Activated effector memory CD4-positive, alpha-beta T cell treated with Interleukin-2 at 50 U/mL for 16 hours (primary cell): ENCODE data around the gene KRTAP5-10.
"Not testable (repeated sequence)": the region's sequence is repeated elsewhere in the genome, so short reads cannot be mapped to it uniquely, and the experiment has no call there.

Experiments used
- DNase-seq: peaks from one replicate; pipeline ENCODE4 v3.0.0-alpha.2; 2020

KRTAP5-10 gene, protein sequence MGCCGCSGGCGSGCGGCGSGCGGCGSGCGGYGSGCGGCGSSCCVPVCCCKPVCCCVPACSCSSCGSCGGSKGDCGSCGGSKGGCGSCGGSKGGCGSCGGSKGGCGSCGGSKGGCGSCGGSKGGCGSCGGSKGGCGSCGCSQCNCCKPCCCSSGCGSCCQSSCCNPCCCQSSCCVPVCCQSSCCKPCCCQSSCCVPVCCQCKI

DNA sequence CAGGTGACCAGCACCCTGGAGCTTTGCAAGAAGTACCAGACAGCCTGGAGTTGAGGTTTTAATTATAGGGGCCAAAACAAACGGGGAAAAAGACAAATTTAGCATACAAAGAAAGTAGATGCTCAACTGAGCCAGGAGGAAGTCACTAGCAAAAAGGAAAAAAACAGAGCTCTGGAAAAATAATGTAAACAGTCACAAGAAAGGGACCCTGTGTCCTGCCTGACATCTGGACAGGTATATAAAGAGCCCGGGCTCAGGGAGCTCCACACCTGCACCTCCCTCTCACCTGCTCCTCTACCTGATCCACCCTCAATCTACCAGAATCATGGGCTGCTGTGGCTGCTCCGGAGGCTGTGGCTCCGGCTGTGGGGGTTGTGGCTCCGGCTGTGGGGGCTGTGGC, at the start of gene KRTAP5-10:
TSS of gene KRTAP5-10 (plus strand) at position 301 of the 400 bp plus-strand sequence. CDS start at position 326, 25 bp downstream.
- no peak for DNase-seq

GRCh38 chr11:71518506-71519471, 46.6 kb upstream of the KRTAP5-10 start:
- DNase-seq: no peak

- DNase-seq: no peak
Observed at GRCh38 chr11:71519546-71519945, 45.8 kb upstream of the KRTAP5-10 start.

GRCh38 chr11:71525188-71525937, 40.0 kb upstream of the KRTAP5-10 start:
- no peak for DNase-seq

- DNase-seq: no peak
Observed at GRCh38 chr11:71525938-71526495, 39.3 kb upstream of the KRTAP5-10 start.

- DNase-seq: not testable (repeated sequence)
Observed at GRCh38 chr11:71526796-71527575, 38.4 kb upstream of the KRTAP5-10 start, which contains the start of gene KRTAP5-7. Gene KRTAP5-7, plus strand, starts transcription at chr11:71527267. Its CDS starts 34 bp downstream, at chr11:71527301.

DNA sequence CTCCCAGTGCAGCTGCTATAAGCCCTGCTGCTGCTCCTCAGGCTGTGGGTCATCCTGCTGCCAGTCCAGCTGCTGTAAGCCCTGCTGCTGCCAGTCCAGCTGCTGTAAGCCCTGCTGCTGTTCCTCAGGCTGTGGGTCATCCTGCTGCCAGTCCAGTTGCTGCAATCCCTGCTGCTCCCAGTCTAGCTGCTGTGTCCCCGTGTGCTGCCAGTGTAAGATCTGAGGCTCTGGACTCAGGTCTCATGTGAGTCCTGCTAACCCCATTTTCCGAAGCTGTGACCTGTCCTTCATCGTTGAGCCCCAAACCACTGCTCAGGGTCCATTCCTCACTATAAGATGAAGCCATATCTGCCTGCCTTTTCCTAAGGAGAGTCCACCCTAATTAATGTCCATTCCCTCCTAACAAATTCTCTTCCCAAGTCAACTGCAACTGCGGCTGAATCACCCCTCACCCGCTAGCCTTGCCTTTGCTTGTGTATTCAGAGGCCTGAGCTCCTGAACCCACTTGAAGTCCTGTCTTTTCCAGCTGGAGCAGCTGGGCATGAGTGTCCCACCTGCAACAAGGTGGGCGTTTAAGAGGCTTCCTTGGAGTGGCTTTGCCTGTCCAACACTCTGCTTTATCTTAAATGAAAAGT, 37.7 kb upstream of the KRTAP5-10 start:
- no peak for DNase-seq

DNA sequence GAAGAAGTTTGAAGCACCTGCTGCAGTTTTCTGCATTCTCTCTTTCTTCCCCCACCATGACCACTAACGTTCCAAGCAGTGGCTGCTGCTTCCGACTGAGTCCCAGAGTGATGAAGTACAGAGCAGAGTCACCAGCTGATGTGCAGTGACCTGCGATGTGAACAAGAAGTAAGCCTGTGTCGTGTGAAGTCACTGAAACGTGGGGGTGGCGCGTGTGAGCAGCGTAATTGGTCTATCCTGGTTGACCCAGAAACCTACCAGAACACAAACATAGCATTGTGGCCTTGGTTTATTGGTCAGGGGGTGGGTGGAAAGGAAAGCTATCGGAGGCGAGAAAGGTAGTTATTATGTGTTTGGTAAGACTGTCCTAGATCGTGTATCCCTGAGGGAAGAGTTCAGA, 34.8 kb upstream of the KRTAP5-10 start:
- DNase-seq: no peak

GRCh38 chr11:71532036-71532610, 33.2 kb upstream of the KRTAP5-10 start:
- no peak for DNase-seq

DNA sequence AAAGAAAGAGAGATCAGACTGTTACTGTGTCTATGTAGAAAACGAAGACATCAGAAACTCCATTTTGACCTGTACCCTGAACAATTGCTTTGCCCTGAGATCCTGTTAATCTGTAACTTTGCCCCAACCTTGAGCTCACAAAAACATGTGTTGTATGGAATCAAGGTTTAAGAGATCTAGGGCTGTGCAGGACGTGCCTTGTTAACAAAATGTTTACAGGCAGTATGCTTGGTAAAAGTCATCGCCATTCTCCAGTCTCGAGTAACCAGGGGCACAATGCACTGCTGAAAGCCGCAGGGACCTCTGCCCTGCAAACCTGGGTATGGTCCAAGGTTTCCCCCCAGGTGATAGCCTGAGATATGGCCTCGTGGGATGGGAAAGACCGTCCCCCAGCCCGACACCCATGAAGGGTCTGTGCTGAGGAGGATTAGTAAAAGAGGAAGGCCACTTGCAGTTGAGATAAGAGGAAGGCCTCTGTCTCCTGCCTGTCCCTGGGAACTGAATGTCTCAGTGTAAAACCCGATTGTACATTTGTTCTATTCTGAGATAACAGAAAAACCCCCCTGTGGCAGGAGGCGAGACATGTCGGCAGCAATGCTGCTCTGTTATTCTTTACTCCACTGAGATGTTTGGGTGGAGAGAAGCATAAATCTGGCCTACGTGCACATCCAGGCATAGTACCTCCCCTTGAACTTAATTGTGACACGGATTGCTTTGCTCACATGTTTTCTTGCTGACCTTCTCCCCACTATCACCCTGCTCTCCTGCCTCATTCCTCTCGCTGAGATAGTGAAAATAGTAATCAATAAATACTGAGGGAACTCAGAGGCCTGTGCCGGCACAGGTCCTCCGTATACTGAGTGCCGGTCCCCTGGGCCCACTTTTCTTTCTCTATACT, 30.4 kb upstream of the KRTAP5-10 start:
- DNase-seq: not testable (repeated sequence)

- DNase-seq: no peak
Observed at GRCh38 chr11:71535825-71536224, 29.5 kb upstream of the KRTAP5-10 start.

- DNase-seq: no peak
Observed at GRCh38 chr11:71537537-71537936, 27.8 kb upstream of the KRTAP5-10 start.

- DNase-seq: not testable (repeated sequence)
Observed at GRCh38 chr11:71537977-71538665, 27.2 kb upstream of the KRTAP5-10 start, which contains the start of gene KRTAP5-8. Gene KRTAP5-8, plus strand, starts transcription at chr11:71538025. Its CDS starts 31 bp downstream, at chr11:71538056.

- no peak for DNase-seq
Observed at GRCh38 chr11:71538666-71538990, 26.7 kb upstream of the KRTAP5-10 start.

GRCh38 chr11:71539017-71539416, 26.3 kb upstream of the KRTAP5-10 start:
- DNase-seq: no peak

GRCh38 chr11:71539971-71540370, 25.4 kb upstream of the KRTAP5-10 start:
- DNase-seq: not testable (repeated sequence)

DNA sequence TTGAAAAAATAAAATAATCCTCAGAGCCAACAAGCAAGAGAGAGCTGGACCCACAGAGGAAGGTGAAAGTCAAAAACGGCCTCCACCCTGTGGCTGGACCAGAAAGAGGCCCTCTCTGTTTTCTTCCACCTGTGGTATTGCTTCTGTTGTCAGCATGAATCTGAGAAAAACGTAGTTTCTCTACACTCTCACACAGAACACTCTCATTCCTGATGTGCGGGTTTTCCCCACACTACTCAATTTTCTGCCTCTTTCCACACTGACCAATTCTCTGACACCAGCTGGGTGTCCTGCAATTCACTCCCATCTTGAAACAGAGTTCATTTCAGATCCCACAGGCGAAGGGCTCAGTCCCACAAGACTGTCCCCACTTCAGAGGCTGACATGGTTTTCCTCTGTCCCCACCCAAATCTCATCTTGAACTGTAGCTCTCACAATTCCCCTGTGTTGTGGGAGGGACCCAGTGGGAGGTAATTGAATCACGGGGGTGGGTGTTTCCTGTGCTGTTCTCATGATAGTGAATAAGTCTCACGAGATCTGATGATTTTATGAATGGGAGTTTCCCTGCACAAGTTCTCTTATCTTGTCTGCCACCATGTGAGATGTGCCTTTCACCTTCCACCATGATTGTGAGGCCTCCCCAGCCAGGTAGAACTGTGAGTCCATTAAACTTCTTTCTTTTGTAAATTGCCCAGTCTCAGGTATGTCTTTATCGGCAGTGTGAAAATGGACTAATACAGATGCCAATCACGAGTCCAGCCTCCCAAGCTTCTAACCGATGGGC, 24.6 kb upstream of the KRTAP5-10 start:
- DNase-seq: not testable (repeated sequence)

GRCh38 chr11:71542382-71542781, 23.0 kb upstream of the KRTAP5-10 start:
- DNase-seq: no peak
